HG02885 (cell line): ENCODE data around the gene LAGE3.

Source experiments
- ATAC-seq: cut with Tn5 transposase; IDR thresholded peaks from one replicate; pipeline ENCODE4 v1.9.1; 2021; ENCODE audit warnings: mild to moderate bottlenecking; ENCODE audit not compliant: unreplicated experiment, poor library complexity

Gene LAGE3

DNA sequence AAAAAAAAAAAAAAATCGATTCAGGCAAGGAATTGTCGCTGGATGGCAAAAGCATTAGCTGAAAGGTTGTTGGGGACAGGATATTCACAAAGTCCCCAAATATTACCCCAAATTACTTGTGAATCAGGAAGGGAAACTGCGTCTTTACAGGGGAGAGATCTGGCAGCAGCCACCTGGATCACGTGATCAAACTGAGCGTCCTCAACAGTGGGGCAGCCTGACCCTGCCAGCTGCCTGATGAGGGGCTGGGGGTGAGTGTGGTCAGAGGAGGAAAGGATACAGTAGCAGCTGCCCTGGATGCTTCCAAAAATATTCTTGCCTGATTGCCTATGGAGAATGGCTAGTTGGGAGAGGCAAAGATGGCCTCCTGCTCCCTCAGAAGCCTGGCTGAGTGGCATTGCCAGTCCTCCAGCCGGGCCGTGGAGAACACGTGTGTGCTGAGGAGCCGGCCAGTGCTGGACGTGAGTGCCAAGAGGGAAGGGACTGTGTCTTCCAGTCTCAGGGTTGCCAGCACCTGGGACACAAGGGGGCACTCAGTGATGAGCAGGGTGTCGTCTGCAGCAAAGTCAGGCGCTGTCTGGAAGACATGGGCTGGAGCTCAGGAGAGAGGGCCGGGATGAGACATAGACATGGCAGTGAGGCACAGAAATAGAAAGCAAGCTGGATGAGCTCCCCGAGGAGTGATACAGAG, 3.0 kb upstream of the LAGE3 start:
- ATAC-seq: no peak

- ATAC-seq: no peak
These were observed 2.1 kb upstream of the LAGE3 start for GRCh38 chrX:154481195-154481594.

DNA sequence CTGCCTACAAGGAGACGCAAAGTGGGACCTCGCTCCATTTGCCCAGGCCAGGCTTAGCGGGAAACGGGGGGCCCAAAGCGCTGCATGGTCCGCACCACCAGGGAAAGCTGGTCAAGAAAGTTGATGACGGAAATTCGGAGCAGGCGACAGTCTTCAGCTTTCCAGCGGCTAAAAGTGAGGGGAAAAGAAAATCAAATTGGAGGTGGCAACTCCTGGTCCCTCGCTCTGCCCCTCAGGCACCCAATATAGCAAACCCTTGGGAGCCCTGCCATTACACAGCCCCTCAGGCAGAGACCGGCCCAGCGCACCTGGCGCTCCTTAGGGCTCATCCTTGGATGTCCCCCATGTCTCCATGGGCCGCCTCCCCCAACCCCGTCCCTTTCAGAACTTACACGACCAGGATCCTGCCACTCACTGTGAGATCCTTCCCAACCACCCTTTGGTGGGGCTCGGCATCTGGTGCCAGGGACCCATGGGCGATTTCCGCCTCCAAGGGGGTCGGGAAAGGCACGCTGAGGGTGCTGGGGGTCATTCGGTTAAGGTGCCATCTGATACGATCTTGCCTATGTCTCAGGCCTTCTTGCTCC, 1.1 kb downstream of the LAGE3 start:
- ATAC-seq: no peak

GRCh38 chrX:154476821-154477220, 2.3 kb downstream of the LAGE3 start:
- ATAC-seq: no peak

DNA sequence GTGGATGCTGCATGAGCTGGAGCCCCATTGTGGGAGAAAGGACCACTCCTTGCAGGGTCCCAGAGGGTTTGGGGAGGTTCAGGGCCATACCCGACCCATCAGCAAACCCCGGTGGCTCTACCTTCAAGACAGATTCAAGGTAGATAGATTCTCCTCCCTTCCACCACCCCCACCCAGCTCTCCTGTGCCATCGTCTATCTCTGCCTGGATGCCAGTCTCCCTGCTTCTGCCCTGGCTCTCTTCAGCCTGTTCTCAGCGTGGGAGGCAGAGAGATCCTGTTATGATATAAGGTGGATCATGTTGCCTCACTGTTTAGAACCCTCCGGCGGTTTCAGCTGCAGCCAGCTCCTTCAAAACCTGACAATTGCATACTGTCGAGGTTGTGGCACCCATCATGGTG, 5.4 kb downstream of the LAGE3 start:
- no peak for ATAC-seq

DNA sequence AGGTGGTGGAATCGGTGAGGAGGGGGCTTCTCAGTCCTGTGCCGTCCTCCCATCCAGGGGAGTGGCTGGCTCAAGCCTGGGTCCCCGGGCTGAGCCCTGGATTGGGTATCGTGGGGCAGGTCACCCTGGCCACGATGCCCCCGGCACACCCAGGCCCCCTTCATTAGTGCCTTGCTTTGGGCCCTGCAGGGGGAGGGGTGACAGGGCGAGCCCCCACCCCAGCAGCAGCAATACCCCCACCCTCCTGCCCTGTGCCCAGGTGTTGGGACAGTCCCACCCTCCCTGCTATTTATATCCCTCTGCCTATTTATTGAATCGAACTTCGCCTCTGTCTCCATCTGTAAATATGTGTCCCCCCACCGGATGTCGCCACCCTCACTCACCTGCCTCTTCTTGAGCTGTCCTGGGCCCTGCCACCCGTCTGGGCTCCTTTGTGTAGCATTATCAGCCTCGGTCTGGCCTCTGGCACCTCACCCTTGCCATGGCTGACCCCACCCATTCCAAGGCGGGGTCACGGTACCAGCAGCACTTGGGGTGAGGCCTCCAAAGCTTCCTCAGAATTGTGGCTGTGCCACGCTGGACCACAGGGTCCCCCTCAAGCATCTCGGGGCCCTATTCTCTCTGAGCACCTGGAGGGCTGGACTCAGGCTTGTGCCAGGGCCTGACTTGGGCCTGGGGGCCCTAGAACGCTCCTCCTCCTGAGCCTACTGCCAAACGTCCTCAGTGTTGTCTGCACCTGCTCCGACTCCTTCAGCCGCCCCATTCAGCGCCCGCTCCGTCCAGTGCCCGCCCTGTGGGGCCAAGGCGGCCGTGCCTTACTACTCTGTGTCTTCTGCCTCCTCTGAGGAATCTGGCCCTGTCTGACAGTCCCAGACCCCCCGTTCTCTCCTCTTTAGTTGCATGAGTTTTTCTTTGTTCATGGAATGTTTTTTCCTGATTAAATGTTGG, 6.1 kb downstream of the LAGE3 start:
- ATAC-seq: no peak

DNA sequence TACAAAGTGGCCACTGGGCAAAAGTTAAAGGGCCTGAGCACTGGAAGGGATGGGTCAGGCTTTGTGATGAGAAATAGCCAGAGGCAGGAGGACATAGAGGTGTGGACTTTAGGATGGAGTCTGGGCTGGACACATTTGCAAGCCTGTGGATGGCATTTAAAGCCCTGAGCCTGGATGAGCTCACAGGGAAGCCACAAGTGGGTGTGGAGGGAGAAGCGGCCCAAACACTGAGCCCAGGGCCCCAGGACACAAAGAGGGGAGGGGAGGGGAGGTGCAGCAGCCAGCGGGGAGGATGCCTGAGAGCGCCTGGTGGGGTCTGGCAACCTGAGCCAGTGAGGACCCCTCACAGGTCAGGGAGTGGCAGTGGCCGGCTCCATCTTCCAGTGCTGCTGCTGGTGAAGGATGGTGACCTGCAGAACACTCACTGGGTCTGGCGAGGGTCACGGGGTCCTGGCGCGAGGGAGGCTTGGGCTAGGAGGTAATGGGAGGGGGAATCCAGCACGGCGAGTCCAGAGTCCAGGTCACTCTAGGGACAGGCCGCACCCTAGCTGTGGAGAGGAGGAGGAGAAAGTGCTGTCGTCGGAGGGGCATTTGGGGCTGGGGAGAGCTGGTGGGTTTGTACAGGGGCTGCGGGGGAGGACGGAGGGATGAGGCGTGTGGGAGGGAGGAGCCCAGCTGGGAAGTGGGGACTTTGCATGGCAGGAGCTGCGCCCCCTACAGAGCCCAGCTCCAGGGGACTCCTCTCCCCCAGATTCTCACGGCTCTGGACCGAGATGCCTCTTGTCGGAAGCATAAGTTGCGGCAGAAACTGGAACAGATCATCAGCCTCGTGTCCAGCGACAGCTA, 7.0 kb downstream of the LAGE3 start:
- no peak for ATAC-seq

GRCh38 chrX:154470914-154471568, 8.0 kb downstream of the LAGE3 start:
- no peak for ATAC-seq

DNA sequence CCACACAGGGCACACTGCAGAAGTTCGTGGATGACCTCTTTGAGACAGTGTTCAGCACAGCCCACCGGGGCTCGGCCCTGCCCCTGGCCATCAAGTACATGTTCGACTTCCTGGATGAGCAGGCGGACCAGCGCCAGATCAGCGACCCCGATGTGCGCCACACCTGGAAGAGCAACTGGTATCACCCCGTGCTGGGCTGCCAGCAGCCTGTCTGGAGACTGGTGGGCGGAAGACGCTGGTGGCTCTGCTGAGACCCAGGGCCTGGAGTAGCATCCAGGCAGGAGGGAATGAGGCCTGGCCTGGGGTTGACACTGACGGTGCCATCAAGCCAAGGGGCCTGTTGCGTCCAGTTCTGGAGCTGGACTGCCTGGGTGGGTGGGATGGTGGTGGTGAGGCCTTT, 8.6 kb downstream of the LAGE3 start:
- no peak for ATAC-seq

DNA sequence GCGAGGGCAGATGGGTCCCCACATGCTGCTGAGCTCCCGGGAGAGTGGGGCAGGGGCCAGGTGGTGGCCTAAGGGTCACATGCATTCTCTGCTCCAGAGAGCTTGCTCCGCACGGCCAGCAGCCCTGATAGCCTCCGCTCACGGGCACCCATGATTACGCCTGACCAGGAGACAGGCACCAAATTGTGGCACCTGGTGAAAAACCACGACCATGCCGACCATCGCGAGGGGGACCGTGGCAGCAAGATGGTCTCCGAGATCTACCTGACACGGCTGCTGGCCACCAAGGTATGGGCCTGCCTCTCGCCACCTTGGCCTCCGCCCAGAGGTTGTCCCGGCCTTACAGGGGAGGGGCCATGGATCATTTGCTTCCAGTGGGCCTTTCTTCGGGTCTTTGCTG, 9.2 kb downstream of the LAGE3 start:
- no peak for ATAC-seq

- ATAC-seq: no peak
These were observed 10.0 kb downstream of the LAGE3 start for GRCh38 chrX:154469114-154469513.

DNA sequence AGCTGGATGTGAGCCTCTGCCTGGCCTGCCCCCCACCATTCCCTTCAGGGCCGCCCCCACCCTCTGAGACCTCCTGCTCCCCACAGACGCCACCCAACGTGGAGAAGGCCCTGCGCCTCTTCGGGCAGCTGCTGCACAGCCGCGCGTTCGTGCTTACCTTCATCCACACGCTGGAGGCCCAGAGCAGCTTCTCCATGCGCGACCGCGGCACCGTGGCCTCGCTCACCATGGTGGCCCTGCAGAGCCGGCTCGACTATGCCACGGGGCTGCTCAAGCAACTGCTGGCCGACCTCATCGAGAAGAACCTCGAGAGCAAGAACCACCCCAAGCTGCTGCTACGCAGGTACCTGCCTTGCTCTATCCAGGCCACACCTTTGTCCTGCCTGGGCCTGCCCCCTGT, 10.9 kb downstream of the LAGE3 start:
- no peak for ATAC-seq

- ATAC-seq: no peak
These were observed 11.5 kb downstream of the LAGE3 start for GRCh38 chrX:154467556-154467955.

GRCh38 chrX:154466907-154467306, 12.2 kb downstream of the LAGE3 start:
- ATAC-seq: no peak

GRCh38 chrX:154466036-154466435, 13.0 kb downstream of the LAGE3 start:
- ATAC-seq: no peak

DNA sequence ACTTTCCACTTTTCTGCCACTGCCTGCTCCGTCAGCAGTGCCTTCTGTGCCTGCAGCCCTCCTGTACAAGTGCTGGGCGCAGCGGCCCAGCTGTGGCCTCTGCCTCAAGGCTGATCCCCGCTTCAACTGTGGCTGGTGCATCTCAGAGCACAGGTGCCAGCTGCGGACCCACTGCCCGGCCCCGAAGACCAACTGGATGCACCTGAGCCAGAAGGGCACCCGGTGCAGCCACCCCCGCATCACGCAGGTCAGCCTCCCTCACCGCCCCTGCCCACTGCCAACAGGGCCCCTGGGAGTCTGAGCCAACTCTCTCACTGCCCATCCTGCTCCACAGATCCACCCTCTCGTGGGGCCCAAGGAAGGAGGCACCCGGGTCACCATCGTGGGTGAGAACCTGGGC, 13.5 kb downstream of the LAGE3 start:
- ATAC-seq: no peak

DNA sequence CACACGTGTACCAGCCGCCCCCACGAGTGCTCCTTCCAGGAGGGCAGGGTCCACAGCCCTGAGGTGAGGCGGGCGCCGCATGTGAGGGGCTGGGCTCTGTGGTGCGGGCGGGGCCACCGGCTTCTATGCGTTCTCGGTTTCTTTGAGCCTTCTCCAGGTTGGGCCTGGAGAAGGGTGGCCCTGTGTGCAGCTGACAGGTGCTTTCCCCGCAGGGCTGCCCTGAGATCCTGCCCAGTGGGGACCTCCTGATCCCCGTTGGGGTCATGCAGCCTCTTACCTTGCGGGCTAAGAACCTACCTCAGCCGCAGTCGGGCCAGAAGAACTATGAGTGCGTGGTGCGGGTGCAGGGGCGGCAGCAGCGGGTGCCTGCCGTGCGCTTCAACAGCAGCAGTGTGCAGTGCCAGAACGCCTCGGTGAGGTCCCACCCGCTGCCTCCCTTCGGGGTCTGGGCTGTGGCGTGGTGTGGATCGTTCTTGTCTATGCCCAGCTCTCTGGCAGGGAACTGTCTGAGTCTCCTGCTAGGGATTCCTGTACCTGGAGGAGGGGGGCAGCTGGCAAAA, 14.2 kb downstream of the LAGE3 start:
- ATAC-seq: no peak

DNA sequence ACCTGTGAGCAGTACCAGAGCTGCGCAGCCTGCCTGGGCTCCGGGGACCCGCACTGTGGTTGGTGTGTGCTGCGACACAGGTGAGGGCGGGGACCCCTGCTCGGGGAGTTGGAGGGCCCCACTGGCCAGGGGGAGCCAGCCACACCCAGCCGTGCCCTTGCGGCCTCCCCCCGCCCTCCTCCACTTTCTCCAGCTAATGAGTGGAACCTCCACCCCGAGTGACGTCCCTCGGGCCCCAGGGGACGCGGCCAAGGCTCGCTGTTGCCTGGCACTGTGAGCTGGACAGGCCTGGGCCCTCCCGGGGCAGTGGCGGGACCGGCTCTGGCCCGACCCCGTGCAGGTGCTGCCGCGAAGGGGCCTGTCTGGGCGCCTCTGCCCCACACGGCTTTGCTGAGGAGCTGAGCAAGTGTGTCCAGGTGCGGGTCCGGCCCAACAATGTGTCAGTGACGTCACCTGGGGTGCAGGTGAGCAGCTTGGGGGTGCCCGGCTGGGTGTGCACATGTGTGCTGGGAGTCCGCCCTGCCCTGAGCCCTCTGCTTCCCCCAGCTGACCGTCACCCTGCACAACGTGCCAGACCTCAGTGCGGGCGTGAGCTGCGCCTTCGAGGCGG, 15.4 kb downstream of the LAGE3 start:
- no peak for ATAC-seq

DNA sequence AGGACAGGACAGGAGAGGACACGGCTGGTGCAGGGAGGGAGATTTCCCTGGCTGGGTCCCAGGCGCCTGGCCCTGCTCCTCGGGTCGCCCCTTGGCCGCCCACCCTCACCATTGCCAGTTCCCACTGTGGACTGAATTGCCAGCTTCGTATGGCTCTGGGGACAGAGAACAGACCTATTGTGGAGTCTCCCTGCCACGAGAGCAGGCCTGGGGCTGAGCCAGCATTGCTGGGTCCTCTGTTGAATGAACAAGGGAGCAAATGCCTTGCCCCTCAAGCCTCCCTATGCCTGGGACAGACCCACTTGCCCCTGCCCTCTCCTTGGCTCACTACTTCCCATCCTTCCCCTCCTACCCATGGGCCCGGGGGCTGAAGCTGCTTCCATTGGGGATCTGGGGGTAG, 16.7 kb downstream of the LAGE3 start:
- ATAC-seq: no peak
